ENCODE results near the gene ANKS6. TPM values are rescaled to one million over a fixed set of nuclear protein-coding genes. Genes with fewer than 3 reads are reported as not detected.

ANKS6 gene
- total RNA-seq, 1 experiment from 2014 or later: 46.3 TPM

GRCh38 chr9:98721643-98722042 lies 74.7 kb downstream of the ANKS6 start:
- no peak overlapping the region for H3K14ac ChIP-seq (ENCODE audit: insufficient read depth, low read length)
- no peak for DNase-seq
- H2BK20ac ChIP-seq (ENCODE audit: low read depth, low read length, poor library complexity, severe bottlenecking): no peak overlapping the region
- no peak overlapping the region for H2BK5ac ChIP-seq (ENCODE audit: insufficient read length, low read length)
- no peaks in the 10 kb centered on the region for H3K79me1 ChIP-seq (ENCODE audit: insufficient read depth, low read depth, low read length, poor library complexity, severe bottlenecking)
- no peak overlapping the region for H2AFZ ChIP-seq (ENCODE audit: low read length)
- no peaks in the 10 kb centered on the region for H4K20me1 ChIP-seq (ENCODE audit: control insufficient read depth, insufficient read depth, insufficient read length)
- no peak overlapping the region for H4K91ac ChIP-seq (ENCODE audit: insufficient read length, low read depth, low read length)
- H3K23me2 ChIP-seq (ENCODE audit: insufficient read length, low read depth, low read length, poor library complexity, severe bottlenecking): no peaks in the 10 kb centered on the region
- no peak overlapping the region for H3K56ac ChIP-seq (ENCODE audit: insufficient read length, low read depth, low read length)
- TF ChIP-seq, protein P1, sequence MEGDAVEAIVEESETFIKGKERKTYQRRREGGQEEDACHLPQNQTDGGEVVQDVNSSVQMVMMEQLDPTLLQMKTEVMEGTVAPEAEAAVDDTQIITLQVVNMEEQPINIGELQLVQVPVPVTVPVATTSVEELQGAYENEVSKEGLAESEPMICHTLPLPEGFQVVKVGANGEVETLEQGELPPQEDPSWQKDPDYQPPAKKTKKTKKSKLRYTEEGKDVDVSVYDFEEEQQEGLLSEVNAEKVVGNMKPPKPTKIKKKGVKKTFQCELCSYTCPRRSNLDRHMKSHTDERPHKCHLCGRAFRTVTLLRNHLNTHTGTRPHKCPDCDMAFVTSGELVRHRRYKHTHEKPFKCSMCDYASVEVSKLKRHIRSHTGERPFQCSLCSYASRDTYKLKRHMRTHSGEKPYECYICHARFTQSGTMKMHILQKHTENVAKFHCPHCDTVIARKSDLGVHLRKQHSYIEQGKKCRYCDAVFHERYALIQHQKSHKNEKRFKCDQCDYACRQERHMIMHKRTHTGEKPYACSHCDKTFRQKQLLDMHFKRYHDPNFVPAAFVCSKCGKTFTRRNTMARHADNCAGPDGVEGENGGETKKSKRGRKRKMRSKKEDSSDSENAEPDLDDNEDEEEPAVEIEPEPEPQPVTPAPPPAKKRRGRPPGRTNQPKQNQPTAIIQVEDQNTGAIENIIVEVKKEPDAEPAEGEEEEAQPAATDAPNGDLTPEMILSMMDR (conservative IDR thresholded peaks at IDR 0.05): no peak
- no peaks in the 10 kb centered on the region for H3K27me3 ChIP-seq (ENCODE audit: insufficient read depth, low read length)
- H4K5ac ChIP-seq (ENCODE audit: insufficient read length, low read depth, low read length): no peak overlapping the region
- no CpG with 5 or more reads among the region's 2 CpGs for WGBS (ENCODE audit: extremely low coverage, insufficient read length, low lambda C conversion rate)
- H3K18ac ChIP-seq (ENCODE audit: insufficient read length, low read depth, low read length): no peak overlapping the region
- H3K9ac ChIP-seq (ENCODE audit: extremely low read depth, insufficient read length, low read length): no peak overlapping the region
- H3K9me3 Mint-ChIP-seq: no peaks in the 10 kb centered on the region
- no peak overlapping the region for H2BK120ac ChIP-seq (ENCODE audit: low read depth, low read length, poor library complexity, severe bottlenecking)
- H3K9me3 ChIP-seq (ENCODE audit: control insufficient read depth, low read depth, low read length): no peaks in the 10 kb centered on the region
- no peak overlapping the region for H2AK5ac ChIP-seq (ENCODE audit: insufficient read length, low read length)
- no peak overlapping the region for H3K23ac ChIP-seq (ENCODE audit: insufficient read length, low read depth, low read length)
- H3K27ac Mint-ChIP-seq: no peak overlapping the region
- no peaks in the 10 kb centered on the region for H3K4me1 ChIP-seq (ENCODE audit: insufficient read depth, low read length)
- no peak overlapping the region for H3K27ac ChIP-seq (ENCODE audit: insufficient read length, low read depth, low read length)
- H3K27me3 Mint-ChIP-seq (ENCODE audit: low read depth): peaks cover 52% of the 10 kb centered on the region
- H3K79me2 ChIP-seq (ENCODE audit: insufficient read depth, low read length): no peaks in the 10 kb centered on the region
- H2BK15ac ChIP-seq (ENCODE audit: low read depth, low read length): no peak overlapping the region
- no peaks in the 10 kb centered on the region for H3K4me1 Mint-ChIP-seq
- H3K4me3 Mint-ChIP-seq: no peak overlapping the region
- no peak overlapping the region for H2BK12ac ChIP-seq (ENCODE audit: insufficient read length, low read depth, low read length)
- H3T11ph ChIP-seq (ENCODE audit: low read length): no peak overlapping the region
- no peaks in the 10 kb centered on the region for H3K36me3 Mint-ChIP-seq (ENCODE audit: insufficient read depth in 1 of 3, low read depth in 3 of 3)
- H4K8ac ChIP-seq (replicated peaks; ENCODE audit: insufficient read length, low read depth, low read length): no peak overlapping the region
- no peak overlapping the region for H3K4ac ChIP-seq (ENCODE audit: low read depth, low read length)
- no peak overlapping the region for H3K4me2 ChIP-seq (ENCODE audit: insufficient read depth, insufficient read length, low read length)
